Skin epidermis (tissue), 12 donors: ENCODE data around the gene DDX11.
A peak's percentile ranks its signal among the peaks of the same experiment; 100 is the strongest.
"Not testable (repeated sequence)": the region's sequence is repeated elsewhere in the genome, so short reads cannot be mapped to it uniquely, and the experiment has no call there.

Experiments
- H3K27ac ChIP-seq, 21 experiments: fragments of 200-600 bp; sonication (generic) in 11 of 21; one replicate each; pipeline ENCODE4 v1.5.0; 2020; ENCODE audit warnings: mild to moderate bottlenecking in 3 of 21, inconsistent platforms in 2 of 21, moderate library complexity in 2 of 21
- H3K4me3 ChIP-seq, 7 experiments: fragments of 200-600 bp; sonication (generic) in 2 of 7; one replicate each; pipeline ENCODE4 v1.5.0; 2020; ENCODE audit warnings: inconsistent platforms in 2 of 7, mild to moderate bottlenecking in 2 of 7, moderate library complexity in 1 of 7

DDX11 gene

DNA sequence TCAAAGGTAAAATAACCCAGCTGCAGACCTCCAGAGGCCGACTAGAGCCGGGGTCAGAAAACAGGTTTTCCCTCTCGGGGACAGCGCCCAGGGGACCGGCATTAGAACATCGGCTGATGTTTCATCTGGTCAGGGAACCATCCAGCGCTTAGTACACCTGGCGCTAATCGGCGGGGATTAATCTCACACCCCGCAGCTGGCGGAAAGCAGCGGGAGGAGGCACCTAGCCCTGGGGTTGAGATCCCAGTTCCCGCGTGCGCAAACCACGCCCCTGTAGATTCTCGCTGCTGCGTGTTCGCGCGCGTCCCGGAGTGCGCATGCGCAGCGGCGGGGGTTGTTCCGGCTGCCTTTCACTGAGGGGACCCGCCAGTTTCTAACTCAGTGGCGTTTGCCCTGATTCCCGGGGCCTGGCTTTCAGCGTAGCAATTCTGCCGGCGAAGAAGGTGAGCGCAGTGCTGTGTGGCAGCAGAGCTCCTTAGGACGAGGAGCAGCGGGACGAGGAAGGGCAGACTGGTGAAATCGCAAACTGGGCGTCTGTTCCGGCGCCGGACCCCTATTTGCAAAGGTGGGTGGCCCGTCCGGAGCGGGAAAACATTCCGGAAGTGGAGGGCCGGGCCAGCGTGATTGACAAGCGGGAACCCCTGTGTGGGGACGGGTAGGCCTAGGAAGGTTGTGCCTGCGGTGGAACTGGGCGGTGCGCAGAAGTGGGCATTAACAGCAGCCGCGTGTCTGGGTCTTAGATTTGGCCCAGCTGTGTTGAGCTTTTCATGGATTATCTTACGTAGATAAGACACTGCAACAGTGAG lies at the start of gene DDX11:
Gene DDX11 (plus strand): TSS at position 334 of the 806 bp plus-strand sequence. CDS start 4,534 bp downstream, outside the sequence.
- Histone ChIP-seq H3K4me3 (peak within 1 kb of the TSS; percentile 48 to 72 (median 66)), H3K27ac (peak within 1 kb of the TSS in 20 of 21 experiments; percentile 27 to 92 (median 81))

DNA sequence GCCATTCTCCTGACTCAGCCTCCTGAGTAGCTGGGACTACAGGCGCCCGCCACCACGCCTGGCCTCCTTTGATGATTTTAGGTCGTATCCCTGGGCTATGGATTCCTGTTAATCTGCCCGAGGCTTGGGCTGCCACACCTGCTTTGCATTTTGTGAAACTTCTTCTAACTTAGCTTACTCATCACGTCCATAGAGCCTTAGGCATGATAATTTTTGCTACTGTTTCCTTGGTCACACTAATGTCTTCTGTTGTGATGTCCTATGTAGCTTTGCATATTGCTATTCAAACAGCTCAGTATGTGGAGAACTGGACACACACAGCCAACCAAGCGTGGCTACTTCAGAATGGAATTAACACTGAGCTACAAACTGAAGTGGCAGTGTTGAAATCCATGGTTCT lies 47.5 kb upstream of the DDX11 start:
- Histone ChIP-seq H3K27ac (no peak overlapping the region), H3K4me3 (no peak overlapping the region)

DNA sequence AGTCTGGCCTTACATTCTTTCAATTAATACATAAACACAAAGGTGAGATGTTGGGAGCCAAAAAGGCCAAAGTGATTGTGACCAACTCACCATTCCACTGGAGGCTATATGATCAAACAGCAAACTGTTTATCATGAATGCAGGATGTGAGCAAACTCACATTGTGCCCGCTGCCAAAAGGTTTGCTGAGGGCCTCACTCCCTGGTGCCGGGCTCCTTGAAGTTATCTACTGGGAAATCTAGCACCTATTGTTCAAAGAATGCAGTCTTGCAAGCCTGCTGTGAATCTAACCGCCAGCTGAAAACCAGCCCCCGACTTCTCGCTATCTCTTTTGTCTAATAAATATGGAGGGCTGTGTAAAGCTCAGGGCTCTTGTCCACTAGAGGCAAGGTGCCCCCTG lies 46.7 kb upstream of the DDX11 start:
- not testable (repeated sequence) for H3K27ac ChIP-seq, H3K4me3 ChIP-seq

DNA sequence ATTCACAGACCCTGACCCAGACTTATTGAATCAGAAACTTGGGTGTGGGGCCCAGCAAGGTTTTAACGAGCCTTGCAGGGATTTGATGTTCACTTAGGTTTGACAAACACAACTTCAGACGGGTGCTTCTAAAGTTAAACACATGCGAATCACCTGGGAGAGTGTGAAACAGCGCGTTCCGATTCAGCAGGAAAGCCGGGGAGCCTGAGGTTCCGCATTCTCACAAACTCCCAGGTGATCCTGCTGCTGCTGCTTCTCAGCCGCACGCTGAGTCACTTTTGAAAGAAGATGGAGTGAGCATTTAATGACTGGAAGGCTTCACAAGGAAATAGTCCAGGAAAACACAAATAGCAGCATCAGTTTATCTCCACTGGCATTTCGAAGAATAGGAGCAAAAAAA lies 44.2 kb upstream of the DDX11 start:
- H3K4me3 ChIP-seq: no peak overlapping the region
- no peak overlapping the region for H3K27ac ChIP-seq

DNA sequence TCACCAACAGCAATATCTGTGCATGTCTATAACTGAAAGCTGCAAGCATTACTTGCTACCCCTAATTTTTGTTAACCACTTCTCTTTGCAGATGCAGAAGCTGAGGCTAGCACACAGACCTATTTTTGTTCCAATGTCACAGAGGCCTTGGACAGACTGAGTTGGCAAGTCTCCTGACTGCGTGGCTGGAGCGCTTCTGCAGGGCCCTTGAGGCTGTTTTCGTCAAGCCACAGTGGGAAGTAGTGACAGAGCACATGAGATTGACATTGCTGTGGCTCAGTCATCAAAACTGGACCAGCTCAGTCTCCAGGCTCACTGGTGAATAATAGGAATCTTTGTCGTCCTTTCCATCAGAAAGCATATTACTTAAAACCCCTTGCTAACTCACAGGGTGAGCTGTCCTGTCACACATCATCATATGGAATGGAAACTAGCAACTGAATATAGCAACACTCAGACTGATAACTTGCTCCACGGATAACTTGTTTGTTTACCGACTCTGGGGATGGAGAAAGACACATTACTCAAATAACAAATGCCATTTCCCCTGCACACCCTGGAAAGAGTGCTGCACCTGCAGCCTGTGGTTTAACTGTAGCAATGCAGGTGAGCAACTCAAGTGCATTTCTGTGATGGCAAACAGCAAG lies 43.6 kb upstream of the DDX11 start:
- Histone ChIP-seq H3K27ac (no peak overlapping the region), H3K4me3 (no peak overlapping the region)

DNA sequence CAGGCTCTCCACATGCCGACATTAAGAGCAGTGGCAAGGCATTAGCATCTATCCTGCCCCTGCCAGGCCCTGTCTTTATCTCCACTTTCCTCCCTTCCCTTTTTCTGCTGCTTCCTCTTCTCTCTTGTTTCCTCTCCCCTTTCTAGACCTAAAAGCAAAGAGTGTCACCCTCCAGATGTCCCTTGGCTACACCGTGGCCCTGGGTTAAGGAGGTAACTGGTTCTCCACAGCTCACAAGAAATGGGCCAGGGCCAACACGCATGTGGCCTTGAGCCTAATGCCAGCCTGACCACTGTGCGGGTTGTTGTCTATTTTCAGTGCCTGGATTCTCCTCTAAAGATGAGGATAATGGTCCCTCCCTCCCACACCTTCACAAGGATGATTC lies 41.7 kb upstream of the DDX11 start:
- Histone ChIP-seq H3K4me3 (no peak overlapping the region), H3K27ac (no peak overlapping the region)

DNA sequence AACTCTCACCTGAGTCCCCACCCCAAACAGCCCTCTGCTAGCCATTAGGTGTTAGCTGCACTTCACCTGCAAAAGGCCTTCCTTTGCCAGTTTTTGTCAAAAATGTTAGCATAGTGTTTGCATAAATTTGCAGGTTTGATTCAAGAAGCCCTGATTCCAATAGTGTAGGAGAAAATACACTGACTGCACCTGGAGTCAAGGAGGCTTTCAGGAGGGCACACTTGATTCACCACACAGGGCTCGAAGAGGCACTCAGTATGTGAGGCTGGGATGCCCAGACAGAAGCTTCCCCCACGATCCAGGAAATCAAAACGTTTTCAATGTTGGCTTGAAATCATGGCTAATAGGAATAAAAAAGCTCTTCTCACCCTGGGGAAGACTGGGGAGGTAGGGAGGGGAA lies 40.5 kb upstream of the DDX11 start:
- Histone ChIP-seq H3K4me3 (no peak overlapping the region), H3K27ac (peak overlapping the region in 2 of 21 experiments; percentile 3 to 11)

DNA sequence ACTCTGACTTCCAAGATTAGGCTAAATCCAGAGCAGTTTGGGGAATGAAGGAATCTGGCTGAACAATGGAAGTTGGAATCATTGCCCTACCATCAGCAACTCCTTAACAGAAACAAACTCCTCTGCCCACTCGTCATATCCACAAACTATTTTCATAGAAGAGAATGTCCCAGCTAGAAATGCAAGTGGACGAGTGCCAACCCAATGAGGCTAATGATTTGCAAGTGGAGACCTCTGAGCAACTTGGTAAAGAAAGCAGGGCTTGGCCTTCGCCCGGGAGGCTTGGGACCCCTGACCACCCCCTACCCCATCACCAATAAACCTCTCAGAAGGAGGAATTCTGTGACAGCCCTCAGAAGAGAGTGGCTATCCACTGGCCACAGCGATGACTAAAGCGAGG lies 40.0 kb upstream of the DDX11 start:
- Histone ChIP-seq H3K4me3 (no peak overlapping the region), H3K27ac (peak overlapping the region in 2 of 21 experiments; percentile 3 to 11)

DNA sequence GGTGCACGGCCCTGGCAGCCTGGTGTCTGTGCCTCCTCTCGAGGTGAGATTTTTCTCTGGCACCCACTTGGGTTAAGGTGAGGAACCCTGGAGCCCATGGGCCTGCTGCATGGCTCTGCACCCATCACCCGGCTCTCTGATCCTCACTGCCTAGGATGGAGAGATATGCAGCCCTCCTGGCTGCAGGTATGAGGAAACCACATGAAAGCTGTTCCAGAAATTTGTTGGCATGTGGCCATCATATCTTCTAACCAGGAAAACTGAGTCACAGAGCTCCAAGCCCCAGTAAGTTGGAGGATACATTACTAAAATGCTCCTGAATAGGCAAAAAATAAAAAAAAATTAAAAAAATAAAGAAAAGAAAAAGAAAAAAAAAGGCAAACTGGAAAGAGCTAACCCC lies 39.3 kb upstream of the DDX11 start:
- H3K27ac ChIP-seq: no peak overlapping the region

DNA sequence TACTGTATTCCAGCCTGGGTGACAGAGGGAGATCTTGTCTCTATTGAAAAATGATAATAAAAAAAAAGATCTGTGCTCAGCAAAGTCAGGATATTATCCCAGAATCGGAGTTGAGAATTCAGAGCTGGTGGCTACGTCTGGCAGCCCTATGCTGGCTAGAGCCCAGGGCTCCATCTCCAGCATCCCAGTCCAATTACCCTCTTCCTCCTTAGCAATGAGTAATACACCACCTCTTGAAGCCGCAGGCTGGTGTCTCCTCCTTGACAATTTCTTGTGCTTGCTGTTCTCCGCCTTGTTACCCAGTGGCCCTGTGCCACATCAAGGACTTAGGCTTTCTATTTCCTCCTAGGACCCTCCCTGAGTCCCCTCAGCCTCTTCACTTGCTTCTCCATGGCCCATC lies 38.4 kb upstream of the DDX11 start:
- Histone ChIP-seq H3K4me3 (no peak overlapping the region), H3K27ac (no peak overlapping the region)

More for the DNA sequence above, 39.3 kb upstream of the DDX11 start:
- no peak overlapping the region for H3K4me3 ChIP-seq

DNA sequence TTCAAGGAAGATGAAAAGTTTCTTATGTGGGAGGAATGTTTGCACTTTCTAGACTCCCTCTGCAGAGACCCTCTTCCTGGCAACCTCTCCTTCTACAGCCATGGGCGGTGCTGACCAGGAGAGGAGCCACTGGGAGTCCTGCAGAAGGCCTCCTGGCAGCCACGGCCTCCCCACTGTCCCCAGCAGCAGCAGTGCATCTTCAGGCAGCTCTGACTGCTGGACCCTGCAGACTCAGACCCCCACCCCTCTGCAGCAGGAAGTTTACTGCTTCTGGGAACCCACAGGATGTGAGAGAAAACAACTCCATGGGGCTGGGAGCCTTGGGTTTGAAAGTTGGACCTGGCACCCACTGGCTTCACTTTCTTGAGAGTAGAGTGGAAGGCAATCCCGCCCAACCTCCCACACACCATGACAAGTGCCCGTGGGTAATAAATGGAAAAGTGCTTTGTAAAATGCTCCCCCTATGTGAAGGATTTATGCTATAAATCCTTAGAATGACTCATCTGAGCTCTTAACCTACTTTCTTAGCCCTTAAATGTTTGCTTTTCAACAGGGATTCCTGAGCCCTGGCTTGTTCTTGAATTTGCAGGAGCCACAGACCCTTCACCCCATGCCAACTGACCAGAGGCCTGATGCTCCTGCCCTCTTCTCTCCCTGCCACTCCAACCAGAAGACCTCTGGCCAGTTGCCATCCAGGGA lies 37.5 kb upstream of the DDX11 start:
- H3K4me3 ChIP-seq: no peak overlapping the region
- H3K27ac ChIP-seq: no peak overlapping the region

DNA sequence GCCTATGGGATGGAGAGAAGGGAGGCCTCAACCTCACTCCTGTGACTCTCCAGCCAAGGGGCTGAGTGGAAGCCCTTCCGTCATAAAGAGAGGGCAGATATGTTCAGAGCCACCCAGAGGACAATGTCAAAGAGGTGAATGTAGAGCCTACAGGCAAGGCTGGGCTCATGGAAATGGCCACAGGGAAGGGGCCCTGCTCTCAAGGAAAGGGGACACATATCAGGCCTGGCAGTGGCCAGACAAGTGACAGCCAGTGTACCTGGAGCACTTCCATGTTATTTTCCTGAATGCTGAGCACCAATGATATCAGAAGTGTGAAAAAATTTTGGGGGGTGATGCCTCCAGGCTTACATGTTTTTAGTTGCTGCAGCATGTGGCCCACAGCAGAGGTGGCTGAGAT lies 36.6 kb upstream of the DDX11 start:
- H3K27ac ChIP-seq: no peak overlapping the region
- H3K4me3 ChIP-seq: no peak overlapping the region

DNA sequence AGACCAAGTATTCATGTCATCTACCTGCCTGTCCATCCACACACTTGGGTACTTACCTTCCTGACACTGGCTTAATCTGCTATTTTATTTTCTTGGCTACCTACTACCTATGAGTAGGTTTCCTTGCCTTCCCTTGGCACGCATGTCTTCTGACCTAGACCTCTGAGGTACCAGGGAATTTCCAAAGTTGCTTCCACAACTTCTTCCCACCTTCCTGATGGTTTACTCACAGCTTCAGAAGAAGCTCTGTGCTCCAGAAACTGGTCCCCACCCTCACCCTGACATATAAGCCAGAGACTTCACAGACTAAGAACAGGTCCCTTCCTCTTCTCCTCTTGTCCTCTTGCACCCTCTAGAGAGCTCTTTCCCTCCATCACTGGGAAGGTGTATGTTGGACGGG lies 35.7 kb upstream of the DDX11 start:
- Histone ChIP-seq H3K27ac (no peak overlapping the region), H3K4me3 (no peak overlapping the region)

DNA sequence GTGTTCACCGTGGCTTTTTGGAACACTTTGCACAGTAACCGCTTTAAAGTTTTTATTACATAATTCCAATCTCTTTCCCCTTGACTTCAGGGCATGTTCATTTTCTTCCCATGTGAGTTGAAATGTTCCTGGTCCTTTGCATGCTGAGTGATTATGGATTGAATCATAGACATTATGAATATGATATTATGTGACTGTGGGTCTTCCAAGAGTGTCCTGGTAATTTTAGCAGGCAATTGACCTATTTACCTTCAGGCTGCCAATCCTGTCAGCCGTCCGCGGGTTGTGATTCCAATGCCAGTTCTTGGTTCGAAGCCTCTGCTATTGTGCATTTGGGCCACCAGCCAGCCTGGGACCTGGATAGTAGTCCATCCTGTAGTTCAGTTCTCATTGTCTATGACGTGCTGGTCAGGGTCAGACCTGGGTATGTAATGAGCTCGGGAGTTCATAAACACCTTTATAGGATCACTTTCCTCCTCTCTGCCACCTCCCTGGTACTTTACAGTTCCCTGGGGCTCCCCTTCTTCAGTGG lies 32.6 kb upstream of the DDX11 start:
- H3K27ac ChIP-seq: no peak overlapping the region
- no peak overlapping the region for H3K4me3 ChIP-seq

DNA sequence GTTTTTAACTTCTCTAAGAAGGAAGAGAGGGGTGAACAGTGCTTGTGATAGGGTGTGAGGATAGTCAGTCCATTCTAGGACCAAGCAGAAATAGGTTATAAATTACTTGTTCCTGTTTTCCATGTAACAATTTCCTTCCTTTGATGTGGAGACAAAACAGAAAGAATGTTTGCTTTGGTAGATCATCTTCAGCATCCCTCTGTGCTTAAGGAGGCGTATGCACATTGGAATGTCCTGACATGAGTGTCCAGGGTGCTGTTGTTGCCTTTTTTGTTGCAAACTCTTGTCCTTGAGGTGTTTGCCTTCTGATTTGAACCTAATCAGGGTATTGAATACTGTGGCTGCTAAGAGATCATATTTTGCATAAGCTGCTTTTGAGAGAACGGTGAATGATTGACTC lies 23.5 kb upstream of the DDX11 start:
- not testable (repeated sequence) for H3K27ac ChIP-seq, H3K4me3 ChIP-seq

DNA sequence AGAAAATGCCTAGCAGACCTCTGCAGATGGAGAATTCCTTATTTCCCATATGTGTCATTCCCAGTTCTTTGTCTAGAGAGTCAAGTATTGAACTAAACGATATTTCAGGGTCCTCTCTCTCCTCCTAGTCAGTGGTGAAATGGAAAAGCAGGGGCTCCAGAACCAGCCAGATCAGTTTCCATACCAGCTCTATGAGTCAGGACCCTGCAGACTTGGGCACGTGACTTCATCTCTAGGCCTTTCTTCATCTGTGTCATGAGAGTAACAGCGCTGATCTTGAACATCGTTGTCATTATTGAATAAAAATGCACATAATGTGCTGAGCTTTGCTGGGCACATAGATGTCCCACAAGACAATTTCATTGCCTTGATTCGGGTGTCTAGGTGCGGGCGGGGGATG lies 23.1 kb upstream of the DDX11 start:
- H3K4me3 ChIP-seq, H3K27ac ChIP-seq: not testable (repeated sequence)

DNA sequence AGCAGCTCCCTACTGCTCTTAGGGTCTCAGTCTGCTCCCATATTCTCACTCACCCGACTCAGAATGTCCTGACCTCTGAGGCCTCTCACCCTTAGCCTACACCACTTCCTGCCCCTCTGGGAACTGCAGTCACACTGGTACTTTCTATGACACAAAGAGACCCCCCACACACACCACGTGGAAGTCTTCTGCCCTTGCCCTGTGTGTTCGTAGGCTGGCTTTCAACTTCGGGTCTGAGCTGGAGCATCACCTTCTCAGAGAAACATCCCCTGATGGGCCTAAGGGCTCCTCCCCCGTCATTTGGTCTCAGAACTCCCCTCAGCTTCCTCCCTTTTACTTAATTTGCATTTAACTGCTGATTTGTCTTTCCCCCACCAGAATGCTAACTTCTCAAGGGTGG lies 22.0 kb upstream of the DDX11 start:
- H3K4me3 ChIP-seq, H3K27ac ChIP-seq: not testable (repeated sequence)

DNA sequence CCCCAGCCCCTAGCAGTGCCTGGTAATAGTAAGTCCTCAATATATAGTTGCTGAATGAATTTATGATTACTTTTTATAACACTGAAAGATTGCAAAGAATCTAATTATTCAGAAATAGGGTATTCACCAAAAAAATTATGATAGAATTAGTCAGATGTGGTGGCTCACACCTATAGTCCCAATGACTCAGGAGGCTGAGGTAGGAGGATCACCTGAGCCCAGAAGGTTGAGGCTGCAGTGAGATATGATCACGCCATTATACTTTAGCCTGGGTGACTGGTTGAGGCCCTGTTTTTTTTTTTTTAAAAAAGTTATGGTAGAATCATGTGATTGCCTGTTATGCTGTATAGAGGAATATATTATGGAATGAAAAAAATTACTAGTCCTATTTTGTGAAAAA lies 21.5 kb upstream of the DDX11 start:
- H3K27ac ChIP-seq, H3K4me3 ChIP-seq: not testable (repeated sequence)

DNA sequence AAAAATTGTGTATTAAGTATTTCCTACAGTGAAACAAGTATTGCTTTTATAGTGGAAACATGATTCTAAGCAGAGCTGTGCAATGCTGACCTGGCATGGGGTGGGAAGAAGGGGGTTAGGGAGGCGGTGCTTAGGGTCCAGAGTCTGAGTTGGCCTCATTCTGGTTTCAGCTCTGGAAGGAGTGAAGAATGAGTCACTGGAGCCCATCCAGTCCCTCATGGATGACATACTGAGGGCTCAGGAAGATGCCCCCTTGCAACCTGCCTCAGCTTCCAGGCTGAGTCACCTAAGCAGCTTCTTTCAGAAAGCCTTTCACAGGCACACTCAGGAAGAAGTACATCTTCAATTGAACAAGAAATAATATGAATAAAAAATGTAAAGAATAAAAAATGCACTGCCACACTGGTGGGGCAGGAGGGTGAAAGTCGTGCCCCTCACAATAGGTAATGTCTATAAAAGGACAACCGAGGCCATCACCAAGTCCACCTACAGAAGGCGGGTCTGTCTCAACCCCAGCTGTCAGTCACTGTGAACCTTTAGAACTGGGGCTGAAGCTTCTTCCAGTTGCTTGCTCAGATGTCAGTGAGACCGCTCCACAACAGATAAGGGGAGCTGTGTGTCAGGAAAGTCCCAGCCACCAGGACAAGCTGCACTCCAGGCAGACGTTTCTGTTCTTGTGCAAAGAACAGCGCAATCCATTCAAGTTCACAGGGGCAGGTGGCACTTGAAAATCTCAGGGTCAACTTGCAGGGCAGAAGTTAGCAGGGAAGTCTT lies 20.8 kb upstream of the DDX11 start:
- H3K27ac ChIP-seq: not testable (repeated sequence)

DNA sequence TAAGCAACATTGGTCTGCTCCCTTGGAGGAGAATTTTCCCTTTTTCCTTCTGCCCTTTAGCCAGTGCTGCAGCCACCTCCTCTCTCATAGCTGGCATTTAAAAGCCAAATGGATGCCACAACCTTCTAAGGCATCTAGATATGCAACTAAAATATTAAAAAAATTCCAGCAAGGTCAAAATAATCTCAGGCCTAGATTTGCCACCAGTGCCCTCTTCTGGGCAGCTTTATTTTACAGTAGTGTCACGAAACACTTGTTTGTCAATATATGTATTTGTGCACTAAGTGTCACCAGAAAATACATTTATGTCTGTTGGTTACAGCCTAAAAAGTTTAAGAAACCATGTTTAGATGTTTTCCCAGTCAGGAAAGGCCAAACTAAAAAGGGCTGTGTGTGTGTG lies 19.7 kb upstream of the DDX11 start:
- not testable (repeated sequence) for H3K4me3 ChIP-seq, H3K27ac ChIP-seq

More for the DNA sequence above, 20.8 kb upstream of the DDX11 start:
- not testable (repeated sequence) for H3K4me3 ChIP-seq
